Measurements from ENCODE around the gene HAUS3. TPM values are rescaled to one million over a fixed set of nuclear protein-coding genes. Genes with fewer than 3 reads are reported as not detected.

HAUS3 gene
- total and polyA plus RNA-seq, 2 of the 8 experiments (the other 6 are each of a cell fraction or from before 2014, with no cell fraction given) = 3.2 to 14.8 TPM

DNA sequence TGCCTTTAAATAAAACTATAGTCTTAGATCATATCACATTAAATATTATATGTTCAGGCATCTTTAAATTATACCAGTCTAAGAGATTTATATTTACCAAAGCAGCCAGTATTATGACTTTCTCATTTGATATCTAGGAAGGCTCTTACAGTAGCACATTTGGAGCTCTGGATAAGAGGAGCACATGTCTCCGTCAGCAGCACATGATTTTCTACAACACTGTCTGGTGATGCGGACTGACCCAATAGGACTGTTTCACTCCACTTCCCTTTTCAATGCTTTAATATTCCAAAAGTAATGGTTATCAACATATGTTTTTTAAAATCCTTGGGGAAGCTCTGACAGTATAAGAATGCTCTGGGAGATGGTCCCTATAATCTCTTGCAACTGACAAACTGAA lies 61.5 kb downstream of the HAUS3 start:
- H3K9ac ChIP-seq (replicated peaks in 1 of 4; ENCODE audit: extremely low read depth in 1 of 4, low read depth in 3 of 4, low read length in 3 of 4) = no peak overlapping the region
- no peak overlapping the region for H4K91ac ChIP-seq (replicated peaks; ENCODE audit: insufficient read length, low read length)
- H3K14ac ChIP-seq (ENCODE audit: insufficient read length) = no peak overlapping the region
- H2BK120ac ChIP-seq (replicated peaks; ENCODE audit: low read depth, low read length) = no peak overlapping the region
- FAIRE-seq (no peak), DNase-seq (ENCODE audit: low read depth in 1 of 2, low spot score in 2 of 2) (no peak)
- no peak overlapping the region for H3K18ac ChIP-seq (ENCODE audit: extremely low read depth, low read length)
- H4K20me1 ChIP-seq (replicated peaks in 1 of 2; ENCODE audit: control insufficient read depth in 1 of 2, insufficient read depth in 2 of 2, low read length in 2 of 2) = peaks cover 0 to 2% of the 10 kb centered on the region in 2 experiments
- H2BK12ac ChIP-seq (ENCODE audit: low read depth, low read length) = no peak overlapping the region
- CTCF ChIA-PET (ENCODE audit: partially characterized antibody) = interaction anchor here (1.5 kb wide), 1 partner anchor 136 kb away, joined by 3 read pairs; no protein-coding TSS in a partner anchor
- no peaks in the 10 kb centered on the region for H3K36me3 ChIP-seq (ENCODE audit: control insufficient read depth in 2 of 4, insufficient read depth in 4 of 4, low read length in 3 of 4)
- H4K8ac ChIP-seq (ENCODE audit: extremely low read depth, insufficient read depth, low read length) = no peak overlapping the region
- H3K27me3 ChIP-seq (replicated peaks in 1 of 4; ENCODE audit: control insufficient read depth in 3 of 4, extremely low read depth in 1 of 4, insufficient read depth in 3 of 4, low read length in 3 of 4) = no peaks in the 10 kb centered on the region
- no peak overlapping the region for H3K27ac ChIP-seq (ENCODE audit: low read depth, low read length)
- H2BK15ac ChIP-seq (ENCODE audit: low read length) = no peak overlapping the region
- no peak overlapping the region for H3K4ac ChIP-seq (replicated peaks; ENCODE audit: insufficient read length, low read depth, low read length)
- H3K9me3 ChIP-seq (ENCODE audit: insufficient read depth in 2 of 2, low read depth in 1 of 2, low read length in 1 of 2) = peaks cover 3 to 4% of the 10 kb centered on the region in 2 experiments; a peak in 2 of 4 replicates
- no peaks in the 10 kb centered on the region for H3K79me1 ChIP-seq (ENCODE audit: low read depth, low read length)
- H2BK20ac ChIP-seq (ENCODE audit: low read length) = no peak overlapping the region
- H2BK5ac ChIP-seq (ENCODE audit: low read depth, low read length) = no peak overlapping the region
- no peak overlapping the region for H2AFZ ChIP-seq (ENCODE audit: low read length)
- H3K4me1 ChIP-seq (replicated peaks in 1 of 4; ENCODE audit: control insufficient read depth in 3 of 4, insufficient read depth in 4 of 4, low read length in 3 of 4) = no peaks in the 10 kb centered on the region
- 86% methylated on average over 2 of the region's 2 CpGs; no CpG with 5 or more reads in 1 of the 2 experiments for WGBS, 2 experiments (ENCODE audit: extremely low coverage in 1 of 2, insufficient coverage in 1 of 2, insufficient read length in 1 of 2, insufficient replicate concordance in 2 of 2, low coverage in 1 of 2, low lambda C conversion rate in 2 of 2, missing lambda C conversion rate in 1 of 2)
- H3K56ac ChIP-seq (replicated peaks; ENCODE audit: insufficient read length, low read depth, low read length) = no peak overlapping the region
- no peak overlapping the region for H3K4me2 ChIP-seq (ENCODE audit: insufficient read depth in 1 of 2, low read depth in 2 of 2, low read length in 2 of 2)
- no peaks in the 10 kb centered on the region for H3K79me2 ChIP-seq (ENCODE audit: control insufficient read depth in 1 of 2, insufficient read depth in 2 of 2, low read length in 2 of 2)
- H4K5ac ChIP-seq (ENCODE audit: insufficient read length, low read depth, low read length) = no peak overlapping the region
- H3K23ac ChIP-seq (ENCODE audit: insufficient read length) = no peak overlapping the region
- H3K23me2 ChIP-seq (ENCODE audit: low read depth, low read length) = no peaks in the 10 kb centered on the region
- H3K4me3 ChIP-seq (ENCODE audit: extremely low read depth in 1 of 4, insufficient read depth in 2 of 4, low read depth in 3 of 4, low read length in 4 of 4) = no peak overlapping the region
- H2AK5ac ChIP-seq (ENCODE audit: low read depth, low read length) = no peak overlapping the region
- POLR2A ChIA-PET (ENCODE audit: partially characterized antibody) = no interaction called here
- TF ChIP-seq, protein P1, sequence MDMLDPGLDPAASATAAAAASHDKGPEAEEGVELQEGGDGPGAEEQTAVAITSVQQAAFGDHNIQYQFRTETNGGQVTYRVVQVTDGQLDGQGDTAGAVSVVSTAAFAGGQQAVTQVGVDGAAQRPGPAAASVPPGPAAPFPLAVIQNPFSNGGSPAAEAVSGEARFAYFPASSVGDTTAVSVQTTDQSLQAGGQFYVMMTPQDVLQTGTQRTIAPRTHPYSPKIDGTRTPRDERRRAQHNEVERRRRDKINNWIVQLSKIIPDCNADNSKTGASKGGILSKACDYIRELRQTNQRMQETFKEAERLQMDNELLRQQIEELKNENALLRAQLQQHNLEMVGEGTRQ (IDR thresholded peaks at IDR 0.05; ENCODE audit: low read length) = no peak
- TF ChIP-seq SIX5 (IDR thresholded peaks at IDR 0.05; ENCODE audit: low read depth, low read length) (no peak), EP300 (IDR thresholded peaks at IDR 0.05; ENCODE audit: borderline replicate concordance in 1 of 2, low read depth in 2 of 2, low read length in 2 of 2) (no peak), SP1 (IDR thresholded peaks at IDR 0.05; ENCODE audit: low read depth, low read length) (no peak), KDM1A (IDR thresholded peaks at IDR 0.05; ENCODE audit: borderline replicate concordance, low read length) (no peak), CTBP2 (IDR thresholded peaks at IDR 0.05; ENCODE audit: borderline replicate concordance, insufficient read depth, insufficient read length, low read length) (no peak), SP4 (IDR thresholded peaks at IDR 0.05; ENCODE audit: low read length) (no peak), CREB1 (IDR thresholded peaks at IDR 0.05) (no peak), SIRT6 (IDR thresholded peaks at IDR 0.05; ENCODE audit: low read length) (no peak), FOSL1 (IDR thresholded peaks at IDR 0.05; ENCODE audit: insufficient read depth, low read depth, low read length) (no peak)
- TF ChIP-seq, protein P2, sequence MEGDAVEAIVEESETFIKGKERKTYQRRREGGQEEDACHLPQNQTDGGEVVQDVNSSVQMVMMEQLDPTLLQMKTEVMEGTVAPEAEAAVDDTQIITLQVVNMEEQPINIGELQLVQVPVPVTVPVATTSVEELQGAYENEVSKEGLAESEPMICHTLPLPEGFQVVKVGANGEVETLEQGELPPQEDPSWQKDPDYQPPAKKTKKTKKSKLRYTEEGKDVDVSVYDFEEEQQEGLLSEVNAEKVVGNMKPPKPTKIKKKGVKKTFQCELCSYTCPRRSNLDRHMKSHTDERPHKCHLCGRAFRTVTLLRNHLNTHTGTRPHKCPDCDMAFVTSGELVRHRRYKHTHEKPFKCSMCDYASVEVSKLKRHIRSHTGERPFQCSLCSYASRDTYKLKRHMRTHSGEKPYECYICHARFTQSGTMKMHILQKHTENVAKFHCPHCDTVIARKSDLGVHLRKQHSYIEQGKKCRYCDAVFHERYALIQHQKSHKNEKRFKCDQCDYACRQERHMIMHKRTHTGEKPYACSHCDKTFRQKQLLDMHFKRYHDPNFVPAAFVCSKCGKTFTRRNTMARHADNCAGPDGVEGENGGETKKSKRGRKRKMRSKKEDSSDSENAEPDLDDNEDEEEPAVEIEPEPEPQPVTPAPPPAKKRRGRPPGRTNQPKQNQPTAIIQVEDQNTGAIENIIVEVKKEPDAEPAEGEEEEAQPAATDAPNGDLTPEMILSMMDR (IDR thresholded peaks at IDR 0.05; ENCODE audit: control extremely low read depth in 1 of 3, insufficient read depth in 1 of 3, low read depth in 1 of 3, low read length in 3 of 3) = no peak
